Measurements from ENCODE around the gene ATRAID.
A peak's percentile ranks its signal among the peaks of the same experiment; 100 is the strongest.

ATRAID gene

GRCh38 chr2:27249891-27250651, 38.2 kb downstream of the ATRAID start:
- peak; percentile 34 to 49 for DNase-seq (ENCODE audit: low read depth in 2 of 2)

- DNase-seq (ENCODE audit: low read depth in 2 of 2) = no peak
These were observed 39.0 kb downstream of the ATRAID start for GRCh38 chr2:27250652-27251379.

GRCh38 chr2:27251766-27252165, 39.9 kb downstream of the ATRAID start:
- no peak for DNase-seq (ENCODE audit: low read depth in 2 of 2)

GRCh38 chr2:27255187-27255586, 43.3 kb downstream of the ATRAID start:
- no peak for DNase-seq (ENCODE audit: low read depth in 2 of 2)

- DNase-seq (ENCODE audit: low read depth in 2 of 2) = no peak
These were observed 43.8 kb downstream of the ATRAID start for GRCh38 chr2:27255660-27256059.

- no peak for DNase-seq (ENCODE audit: low read depth in 2 of 2)
These were observed 45.1 kb downstream of the ATRAID start for GRCh38 chr2:27256855-27257454.

- no peak for DNase-seq (ENCODE audit: low read depth in 2 of 2)
These were observed 46.2 kb downstream of the ATRAID start for GRCh38 chr2:27258051-27258450.

- no peak for DNase-seq (ENCODE audit: low read depth in 2 of 2)
These were observed 49.5 kb downstream of the ATRAID start for GRCh38 chr2:27261241-27261925.

GRCh38 chr2:27261926-27262298, 50.1 kb downstream of the ATRAID start:
- DNase-seq (ENCODE audit: low read depth in 2 of 2) = no peak

GRCh38 chr2:27262379-27263286, 50.8 kb downstream of the ATRAID start, which contains the start of gene SLC30A3:
TSS of gene SLC30A3 (minus strand) at chr2:27263047. CDS start at chr2:27262906, 141 bp downstream.
- DNase-seq (ENCODE audit: low read depth in 2 of 2) = peak; percentile 49 to 63

- no peak for DNase-seq (ENCODE audit: low read depth in 2 of 2)
These were observed 51.7 kb downstream of the ATRAID start for GRCh38 chr2:27263287-27264252.

GRCh38 chr2:27264253-27264752, 52.5 kb downstream of the ATRAID start:
- no peak for DNase-seq (ENCODE audit: low read depth in 2 of 2)

GRCh38 chr2:27264753-27265535, 53.1 kb downstream of the ATRAID start:
- peak; percentile 39 to 61 for DNase-seq (ENCODE audit: low read depth in 2 of 2)

- no peak for DNase-seq (ENCODE audit: low read depth in 2 of 2)
These were observed 53.7 kb downstream of the ATRAID start for GRCh38 chr2:27265536-27265870.
